Measurements from ENCODE around the gene ITPK1. TPM values are rescaled to one million over a fixed set of nuclear protein-coding genes. Genes with fewer than 3 reads are reported as not detected.

ITPK1 gene
- total RNA-seq, 1 experiment from 2014 or later = 60.1 TPM

- TF ChIP-seq, protein P1, sequence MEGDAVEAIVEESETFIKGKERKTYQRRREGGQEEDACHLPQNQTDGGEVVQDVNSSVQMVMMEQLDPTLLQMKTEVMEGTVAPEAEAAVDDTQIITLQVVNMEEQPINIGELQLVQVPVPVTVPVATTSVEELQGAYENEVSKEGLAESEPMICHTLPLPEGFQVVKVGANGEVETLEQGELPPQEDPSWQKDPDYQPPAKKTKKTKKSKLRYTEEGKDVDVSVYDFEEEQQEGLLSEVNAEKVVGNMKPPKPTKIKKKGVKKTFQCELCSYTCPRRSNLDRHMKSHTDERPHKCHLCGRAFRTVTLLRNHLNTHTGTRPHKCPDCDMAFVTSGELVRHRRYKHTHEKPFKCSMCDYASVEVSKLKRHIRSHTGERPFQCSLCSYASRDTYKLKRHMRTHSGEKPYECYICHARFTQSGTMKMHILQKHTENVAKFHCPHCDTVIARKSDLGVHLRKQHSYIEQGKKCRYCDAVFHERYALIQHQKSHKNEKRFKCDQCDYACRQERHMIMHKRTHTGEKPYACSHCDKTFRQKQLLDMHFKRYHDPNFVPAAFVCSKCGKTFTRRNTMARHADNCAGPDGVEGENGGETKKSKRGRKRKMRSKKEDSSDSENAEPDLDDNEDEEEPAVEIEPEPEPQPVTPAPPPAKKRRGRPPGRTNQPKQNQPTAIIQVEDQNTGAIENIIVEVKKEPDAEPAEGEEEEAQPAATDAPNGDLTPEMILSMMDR (IDR thresholded peaks at IDR 0.05; ENCODE audit: insufficient read depth in 1 of 2, low read depth in 1 of 2, low read length in 1 of 2, severe bottlenecking in 1 of 2, unreplicated experiment in 1 of 2) = no peak
- no peaks in the 10 kb centered on the region for H3K27me3 ChIP-seq (replicated peaks; ENCODE audit: control insufficient read depth, insufficient read depth, low read length)
- intact Hi-C loops (cut with micrococcal nuclease; ENCODE audit: unreplicated experiment) = no loop called here
- no peaks in the 10 kb centered on the region; the same call in 1 of the 2 replicates for H3K36me3 ChIP-seq (ENCODE audit: control insufficient read depth, insufficient read depth, low read length)
- POLR2A ChIA-PET = no interaction called here
- Mint-ChIP-seq H3K36me3 (ENCODE audit: insufficient read depth, unreplicated experiment) (peaks cover 12% of the 10 kb centered on the region), H3K27me3 (ENCODE audit: insufficient read depth, unreplicated experiment) (no peaks in the 10 kb centered on the region), H3K9me3 (ENCODE audit: unreplicated experiment) (peaks cover 33% of the 10 kb centered on the region), H3K27ac (ENCODE audit: unreplicated experiment) (no peak overlapping the region), H3K4me3 (ENCODE audit: unreplicated experiment) (no peak overlapping the region), H3K4me1 (ENCODE audit: low read depth, unreplicated experiment) (no peaks in the 10 kb centered on the region)
- BruUV-seq (replicated peaks) = no TSS peak
- DNase-seq = no peak
- no peaks in the 10 kb centered on the region for H3K4me1 ChIP-seq
- H3K9me3 ChIP-seq = peaks cover 20% of the 10 kb centered on the region
- CTCF ChIA-PET = no interaction called here
- H3K4me3 ChIP-seq (ENCODE audit: low read depth, low read length) = no peak overlapping the region
Measured at GRCh38 chr14:92982956-92983355, 132.8 kb downstream of the ITPK1 start.

DNA sequence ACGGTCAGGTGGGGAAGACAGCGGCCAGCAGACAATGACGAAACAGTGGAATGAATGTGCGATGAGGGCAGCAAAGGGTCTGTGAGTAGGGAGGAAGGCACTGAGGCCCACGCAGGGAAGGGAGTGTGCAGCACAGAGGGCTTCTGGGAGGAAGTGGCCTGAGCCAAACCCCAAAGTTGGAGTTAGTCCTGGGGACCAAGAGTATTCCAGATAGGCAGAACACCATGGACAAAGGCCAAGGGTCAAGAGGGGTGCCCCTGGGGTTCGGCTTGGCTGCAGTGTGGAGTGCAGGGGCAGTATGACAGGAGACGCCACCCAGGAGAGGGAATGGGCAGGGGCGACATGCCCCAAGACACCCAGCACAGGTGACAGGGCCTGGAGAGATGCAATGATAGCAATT lies 134.0 kb downstream of the ITPK1 start:
- Histone ChIP-seq H3K36me3 (ENCODE audit: control insufficient read depth, insufficient read depth, low read length) (no peaks in the 10 kb centered on the region; the same call in 1 of the 2 replicates), H3K4me1 (no peaks in the 10 kb centered on the region), H3K27me3 (replicated peaks; ENCODE audit: control insufficient read depth, insufficient read depth, low read length) (no peaks in the 10 kb centered on the region), H3K9me3 (peaks cover 23% of the 10 kb centered on the region), H3K4me3 (ENCODE audit: low read depth, low read length) (no peak overlapping the region)
- no peak overlapping the region for H3K4me3 Mint-ChIP-seq (ENCODE audit: unreplicated experiment)
- no peaks in the 10 kb centered on the region for H3K27me3 Mint-ChIP-seq (ENCODE audit: insufficient read depth, unreplicated experiment)
- no peak for DNase-seq
- no peaks in the 10 kb centered on the region for H3K4me1 Mint-ChIP-seq (ENCODE audit: low read depth, unreplicated experiment)
- no TSS peak for BruUV-seq (replicated peaks)
- intact Hi-C loops (cut with micrococcal nuclease; ENCODE audit: unreplicated experiment) = no loop called here
- CTCF ChIA-PET = no interaction called here
- H3K9me3 Mint-ChIP-seq (ENCODE audit: unreplicated experiment) = peaks cover 45% of the 10 kb centered on the region
- POLR2A ChIA-PET = no interaction called here
- H3K27ac Mint-ChIP-seq (ENCODE audit: unreplicated experiment) = no peak overlapping the region
- H3K36me3 Mint-ChIP-seq (ENCODE audit: insufficient read depth, unreplicated experiment) = peaks cover 17% of the 10 kb centered on the region
- TF ChIP-seq, protein P1 (IDR thresholded peaks at IDR 0.05; ENCODE audit: insufficient read depth in 1 of 2, low read depth in 1 of 2, low read length in 1 of 2, severe bottlenecking in 1 of 2, unreplicated experiment in 1 of 2) = no peak

DNA sequence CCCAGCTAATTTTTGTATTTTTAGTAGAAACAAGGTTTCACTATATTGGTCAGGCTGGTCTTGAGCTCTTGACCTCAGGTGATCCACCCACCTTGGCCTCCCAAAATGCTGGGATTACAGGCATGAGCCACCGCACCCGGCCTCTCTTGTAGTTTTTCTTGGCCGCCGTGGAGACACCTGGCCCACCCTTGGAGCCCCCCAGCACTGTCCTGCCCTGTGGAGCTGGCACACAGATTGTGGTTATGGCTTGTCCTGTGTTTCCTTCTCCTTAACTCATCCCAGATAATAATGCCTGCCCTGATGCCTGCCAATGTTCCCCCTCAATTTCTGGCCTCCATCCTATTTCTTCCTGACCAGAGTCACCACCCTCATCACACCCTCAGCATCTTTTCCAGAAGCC lies 134.9 kb downstream of the ITPK1 start:
- POLR2A ChIA-PET = no interaction called here
- Mint-ChIP-seq H3K36me3 (ENCODE audit: insufficient read depth, unreplicated experiment) (peaks cover 24% of the 10 kb centered on the region), H3K27me3 (ENCODE audit: insufficient read depth, unreplicated experiment) (no peaks in the 10 kb centered on the region), H3K4me1 (ENCODE audit: low read depth, unreplicated experiment) (no peaks in the 10 kb centered on the region), H3K9me3 (ENCODE audit: unreplicated experiment) (peaks cover 52% of the 10 kb centered on the region), H3K27ac (ENCODE audit: unreplicated experiment) (no peak overlapping the region), H3K4me3 (ENCODE audit: unreplicated experiment) (no peak overlapping the region)
- intact Hi-C loops (cut with micrococcal nuclease; ENCODE audit: unreplicated experiment) = no loop called here
- TF ChIP-seq, protein P1 (IDR thresholded peaks at IDR 0.05; ENCODE audit: insufficient read depth in 1 of 2, low read depth in 1 of 2, low read length in 1 of 2, severe bottlenecking in 1 of 2, unreplicated experiment in 1 of 2) = no peak
- no peaks in the 10 kb centered on the region for H3K4me1 ChIP-seq
- H3K9me3 ChIP-seq = peaks cover 27% of the 10 kb centered on the region
- CTCF ChIA-PET = no interaction called here
- H3K27me3 ChIP-seq (replicated peaks; ENCODE audit: control insufficient read depth, insufficient read depth, low read length) = no peaks in the 10 kb centered on the region
- BruUV-seq (replicated peaks) = no TSS peak
- no peak for DNase-seq
- H3K36me3 ChIP-seq (ENCODE audit: control insufficient read depth, insufficient read depth, low read length) = peaks cover 3% of the 10 kb centered on the region
- no peak overlapping the region for H3K4me3 ChIP-seq (ENCODE audit: low read depth, low read length)
